Kidney epithelial cell (primary cell): Measurements from ENCODE around the gene UVRAG. TPM values are rescaled to one million over a fixed set of nuclear protein-coding genes. Genes with fewer than 3 reads are reported as not detected.
"Not testable (repeated sequence)": the region's sequence is repeated elsewhere in the genome, so short reads cannot be mapped to it uniquely, and the experiment has no call there.

Source experiments
- DNase-seq: peaks from one replicate; pipeline ENCODE4 v3.0.0-alpha.2; 2010; ENCODE audit warnings: low read depth
- H3K27me3 ChIP-seq: 2 replicates; pipeline ENCODE4 v1.6.0; 2011; ENCODE audit warnings: low read length; ENCODE audit not compliant: control insufficient read depth, insufficient read depth
- H3K36me3 ChIP-seq: 2 replicates; pipeline ENCODE4 v1.5.1; 2011; ENCODE audit warnings: low read length; ENCODE audit not compliant: control insufficient read depth, insufficient read depth
- H3K4me3 ChIP-seq: 2 replicates; pipeline ENCODE4 v1.5.1; 2011; ENCODE audit warnings: low read depth, mild to moderate bottlenecking, control low read depth, low read length
- total RNA-seq: library from RNA; depleted of rRNA; stranded (reverse); fragments of >200 nt; gene quantifications from 2 replicates; pipeline ENCODE4 v1.2.3, GENCODE V29; 2015
- TF ChIP-seq, protein P1 (sequence below): IDR thresholded peaks from 2 replicates; pipeline ENCODE4 v1.5.1; 2011; ENCODE audit warnings: mild to moderate bottlenecking, moderate library complexity, low read length, control low read depth, inconsistent platforms; ENCODE audit not compliant: insufficient read depth, poor library complexity, severe bottlenecking

The UVRAG gene
- total RNA-seq, 1 donor from 2014 or later: 16.2 TPM

DNA sequence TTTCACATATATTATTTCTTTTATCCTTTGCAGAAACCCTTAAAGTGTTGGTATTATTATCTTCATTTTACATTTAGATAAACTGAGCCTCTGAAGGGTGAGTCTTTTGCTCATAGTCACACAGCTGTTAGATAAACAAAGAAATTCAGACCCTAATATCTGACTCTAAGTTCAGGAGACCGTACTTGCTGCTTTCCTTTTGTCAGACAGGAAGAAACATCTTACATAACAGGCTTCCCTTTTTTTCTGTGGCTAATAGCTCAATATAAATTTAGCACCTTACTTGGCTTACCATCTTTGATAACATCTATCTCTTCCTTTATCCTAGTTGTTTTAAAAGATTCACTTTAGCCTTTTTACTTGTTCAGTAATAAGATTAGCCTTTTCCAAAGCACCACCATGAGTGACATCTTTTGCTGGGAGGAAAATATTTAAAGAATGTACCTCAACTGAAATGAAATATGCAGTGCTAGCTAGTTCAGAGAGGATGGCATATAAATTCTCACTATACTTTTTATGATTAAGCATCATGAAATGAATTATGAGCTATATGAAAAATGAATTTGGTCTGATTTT, 262.7 kb downstream of the UVRAG start:
- Histone ChIP-seq H3K36me3 (no peaks in the 10 kb centered on the region), H3K4me3 (no peak overlapping the region), H3K27me3 (no peaks in the 10 kb centered on the region)
- no peak for DNase-seq
- TF ChIP-seq, protein P1, sequence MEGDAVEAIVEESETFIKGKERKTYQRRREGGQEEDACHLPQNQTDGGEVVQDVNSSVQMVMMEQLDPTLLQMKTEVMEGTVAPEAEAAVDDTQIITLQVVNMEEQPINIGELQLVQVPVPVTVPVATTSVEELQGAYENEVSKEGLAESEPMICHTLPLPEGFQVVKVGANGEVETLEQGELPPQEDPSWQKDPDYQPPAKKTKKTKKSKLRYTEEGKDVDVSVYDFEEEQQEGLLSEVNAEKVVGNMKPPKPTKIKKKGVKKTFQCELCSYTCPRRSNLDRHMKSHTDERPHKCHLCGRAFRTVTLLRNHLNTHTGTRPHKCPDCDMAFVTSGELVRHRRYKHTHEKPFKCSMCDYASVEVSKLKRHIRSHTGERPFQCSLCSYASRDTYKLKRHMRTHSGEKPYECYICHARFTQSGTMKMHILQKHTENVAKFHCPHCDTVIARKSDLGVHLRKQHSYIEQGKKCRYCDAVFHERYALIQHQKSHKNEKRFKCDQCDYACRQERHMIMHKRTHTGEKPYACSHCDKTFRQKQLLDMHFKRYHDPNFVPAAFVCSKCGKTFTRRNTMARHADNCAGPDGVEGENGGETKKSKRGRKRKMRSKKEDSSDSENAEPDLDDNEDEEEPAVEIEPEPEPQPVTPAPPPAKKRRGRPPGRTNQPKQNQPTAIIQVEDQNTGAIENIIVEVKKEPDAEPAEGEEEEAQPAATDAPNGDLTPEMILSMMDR: no peak

DNA sequence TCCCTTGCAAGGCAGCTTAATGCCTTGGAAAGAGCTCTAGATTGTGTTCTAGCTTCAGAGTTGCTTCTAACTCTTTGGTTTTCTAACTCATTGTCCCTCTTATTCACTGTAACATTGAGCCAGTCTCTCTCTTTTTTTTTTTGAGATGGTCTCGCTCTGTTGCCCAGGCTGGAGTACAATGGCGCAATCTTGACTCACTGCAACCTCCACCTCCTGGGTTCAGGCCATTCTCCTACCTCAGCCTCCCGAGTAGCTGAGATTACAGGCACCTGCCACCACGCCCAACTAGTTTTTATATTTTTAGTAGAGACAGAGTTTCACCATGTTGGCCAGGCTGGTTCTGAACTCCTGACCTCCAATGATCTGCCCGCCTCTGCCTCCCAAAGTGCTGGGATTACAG, 266.1 kb downstream of the UVRAG start:
- H3K27me3 ChIP-seq, H3K4me3 ChIP-seq, H3K36me3 ChIP-seq, DNase-seq: not testable (repeated sequence)

DNA sequence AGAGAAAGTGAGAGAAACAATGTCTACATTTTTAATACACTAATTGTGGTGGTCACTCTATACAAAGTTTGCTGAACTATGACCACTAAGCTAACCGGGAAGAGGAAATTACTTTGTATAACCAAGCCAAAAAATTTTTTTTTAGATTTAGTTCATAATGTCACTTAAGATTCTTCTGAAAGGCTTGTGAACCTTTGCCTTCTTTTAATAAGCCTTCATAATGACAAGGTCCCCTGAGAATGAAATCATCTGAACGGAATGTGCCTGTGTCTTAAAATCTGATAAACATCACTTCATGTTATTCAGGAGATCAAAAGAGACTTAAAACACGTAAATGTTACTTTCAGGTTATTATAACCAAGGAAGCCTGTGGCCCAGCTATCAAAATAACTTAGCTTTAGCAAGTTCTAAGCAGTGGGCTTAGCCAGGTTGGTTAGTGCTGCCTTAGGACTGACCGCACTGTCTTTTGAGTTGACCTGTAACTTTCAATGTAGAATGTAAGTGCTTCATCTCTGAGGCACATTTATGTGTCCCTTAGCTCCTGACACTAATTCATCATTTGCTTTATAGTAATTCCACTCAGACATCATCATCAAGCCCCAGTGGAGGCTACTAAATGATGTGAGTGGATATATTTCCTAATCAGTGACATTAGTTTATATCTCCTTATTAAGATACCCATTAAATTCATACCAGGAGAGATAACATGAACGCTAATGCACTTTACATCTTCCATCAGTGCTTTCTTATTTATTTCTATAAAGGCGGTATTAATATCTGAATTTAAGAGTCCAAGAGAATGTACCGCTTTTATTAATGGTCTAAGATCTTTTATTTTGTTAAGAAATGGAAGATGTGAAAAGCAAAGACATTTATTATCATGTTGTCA, 268.8 kb downstream of the UVRAG start:
- DNase-seq: peak; percentile 12
- TF ChIP-seq, protein P1: no peak
- Histone ChIP-seq H3K36me3 (no peaks in the 10 kb centered on the region), H3K4me3 (no peak overlapping the region), H3K27me3 (no peaks in the 10 kb centered on the region)

DNA sequence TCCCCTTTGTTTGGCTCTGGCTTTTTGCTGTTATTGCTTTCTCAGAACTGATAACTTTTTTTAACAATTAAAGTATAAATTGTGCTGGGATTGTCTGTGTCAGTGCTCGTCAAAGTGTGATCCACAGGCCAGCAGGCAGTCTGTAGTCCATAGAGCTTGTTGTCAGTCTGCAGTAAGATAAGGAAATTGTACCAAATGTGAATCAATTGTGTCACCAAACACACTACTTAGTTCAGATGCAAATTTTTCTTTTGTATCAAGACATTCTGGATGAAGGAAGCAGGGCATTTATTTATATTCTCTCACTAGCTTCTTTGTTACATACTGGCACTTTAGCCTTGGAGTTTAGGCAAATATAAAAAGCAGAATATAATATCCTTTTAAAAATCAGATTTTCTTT, 270.3 kb downstream of the UVRAG start:
- Histone ChIP-seq H3K4me3 (no peak overlapping the region), H3K36me3 (no peaks in the 10 kb centered on the region), H3K27me3 (no peaks in the 10 kb centered on the region)
- TF ChIP-seq, protein P1: no peak
- no peak for DNase-seq

DNA sequence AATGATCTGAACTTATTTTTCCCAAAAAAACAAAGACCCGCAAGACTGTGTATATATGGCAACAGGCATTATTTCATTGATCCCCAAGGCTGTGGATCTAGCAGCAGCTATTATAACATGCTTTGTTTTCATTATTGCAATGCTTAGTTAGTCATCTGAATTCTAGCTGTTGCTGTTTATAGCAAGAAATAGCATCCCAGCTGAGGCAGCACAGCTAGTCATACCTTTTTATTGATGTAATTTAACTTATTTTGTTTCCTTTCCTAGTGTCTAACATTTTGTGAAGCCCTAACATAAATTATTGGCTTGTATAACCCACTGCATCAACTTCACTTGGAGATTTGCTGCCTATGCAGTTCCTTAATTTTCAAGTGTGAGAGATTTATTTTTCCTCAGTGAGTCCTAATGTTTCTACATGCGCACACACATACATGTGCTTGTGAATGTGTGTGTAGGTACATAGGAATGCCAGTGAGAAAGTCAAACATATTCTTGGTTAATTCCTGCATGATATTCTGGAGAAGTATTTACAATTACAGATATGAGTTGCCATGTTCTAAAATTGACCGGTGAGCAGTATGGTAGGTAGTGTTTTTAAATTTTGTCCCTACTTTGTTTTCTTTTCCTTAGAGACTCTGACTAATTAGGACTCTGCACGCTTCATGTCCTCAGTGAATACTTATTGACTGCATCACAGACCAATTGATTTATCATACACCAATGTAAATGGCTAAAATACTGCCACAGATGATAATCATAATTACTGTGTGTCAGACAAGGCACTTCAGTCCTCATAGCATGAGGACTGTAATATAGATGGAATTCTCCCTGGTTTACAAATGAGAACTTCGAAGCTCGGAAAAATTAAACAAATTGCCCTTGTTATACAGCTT, 272.0 kb downstream of the UVRAG start:
- no peak for DNase-seq
- TF ChIP-seq, protein P1: no peak
- Histone ChIP-seq H3K4me3 (no peak overlapping the region), H3K27me3 (no peaks in the 10 kb centered on the region), H3K36me3 (no peaks in the 10 kb centered on the region)

DNA sequence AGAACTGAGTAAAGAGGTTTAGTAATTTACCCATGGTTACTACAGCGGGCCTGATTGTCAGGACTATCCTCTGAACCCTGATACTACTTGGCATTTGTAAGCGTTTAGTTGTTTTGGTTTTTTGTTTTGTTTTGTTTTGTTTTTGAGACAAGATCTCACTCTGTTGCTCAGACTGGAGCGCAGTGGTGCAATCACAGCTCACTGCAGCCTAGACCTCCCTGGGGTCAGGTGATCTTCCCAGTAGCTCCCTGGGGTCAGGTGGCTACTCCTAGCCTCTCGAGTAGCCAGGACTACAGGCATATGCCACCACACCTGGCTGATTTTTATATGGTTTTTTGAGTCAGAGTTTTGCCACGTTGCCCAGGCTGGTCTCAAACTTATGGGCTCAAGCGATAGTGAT, 272.7 kb downstream of the UVRAG start:
- no peak for DNase-seq
- Histone ChIP-seq H3K36me3 (no peaks in the 10 kb centered on the region), H3K4me3 (no peak overlapping the region), H3K27me3 (no peaks in the 10 kb centered on the region)
- TF ChIP-seq, protein P1: no peak
